ENCODE data around the gene KRTAP10-9. TPM values are rescaled to one million over a fixed set of nuclear protein-coding genes. Genes with fewer than 3 reads are reported as not detected.
"Not testable (repeated sequence)": the region's sequence is repeated elsewhere in the genome, so short reads cannot be mapped to it uniquely, and the experiment has no call there.

Gene KRTAP10-9
- total RNA-seq, 1 donor from 2014 or later: not detected

GRCh38 chr21:44625756-44626155 lies 1.1 kb upstream of the KRTAP10-9 start:
- H3K4me1 Mint-ChIP-seq (ENCODE audit: low read depth, unreplicated experiment): no peaks in the 10 kb centered on the region
- H3K9me3 Mint-ChIP-seq (ENCODE audit: unreplicated experiment): peaks cover 30% of the 10 kb centered on the region
- no peak for FAIRE-seq

DNA sequence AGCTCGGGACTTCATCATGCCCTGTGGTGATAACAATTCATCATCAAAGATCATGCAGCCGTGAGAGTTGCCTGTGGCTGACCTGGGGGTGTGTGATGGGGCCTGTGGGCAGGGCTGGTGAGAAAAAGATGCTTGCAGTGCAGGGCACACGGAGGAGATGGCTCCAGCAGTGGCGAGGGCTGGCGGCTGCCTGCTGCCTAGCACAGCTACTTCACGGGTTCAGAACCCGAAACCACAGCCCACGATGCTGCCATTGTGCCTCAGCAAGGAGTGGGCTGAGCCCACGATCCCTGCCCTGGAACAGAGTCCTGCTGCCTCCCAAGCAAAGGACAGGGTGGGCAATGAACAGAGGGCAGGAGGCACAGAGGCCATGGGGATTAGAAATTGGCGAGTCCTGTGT lies 631 bp upstream of the KRTAP10-9 start:
- Mint-ChIP-seq H3K4me1 (ENCODE audit: low read depth, unreplicated experiment) (no peaks in the 10 kb centered on the region), H3K27me3 (ENCODE audit: low read depth, unreplicated experiment) (peaks cover 4% of the 10 kb centered on the region), H3K4me3 (ENCODE audit: unreplicated experiment) (no peak overlapping the region), H3K36me3 (ENCODE audit: low read depth, unreplicated experiment) (peaks cover 2% of the 10 kb centered on the region), H3K27ac (ENCODE audit: unreplicated experiment) (no peak overlapping the region), H3K9me3 (ENCODE audit: unreplicated experiment) (peaks cover 33% of the 10 kb centered on the region)
- no peak overlapping the region for H3K27ac ChIP-seq (ENCODE audit: low read depth, low read length)
- no peak overlapping the region for H2AFZ ChIP-seq (ENCODE audit: low read depth, low read length)
- H3K36me3 ChIP-seq (ENCODE audit: insufficient read depth, low read length): no peaks in the 10 kb centered on the region
- peaks cover 8% of the 10 kb centered on the region for H3K9me3 ChIP-seq (ENCODE audit: insufficient read depth, low read depth, low read length)
- no peaks in the 10 kb centered on the region for H3K79me2 ChIP-seq (ENCODE audit: insufficient read depth, low read length)
- DNase-seq (ENCODE audit: low read depth) (no peak), FAIRE-seq (no peak)
- TF ChIP-seq EZH2 (IDR thresholded peaks at IDR 0.05; ENCODE audit: insufficient read depth, low read length) (no peak), CTCF (IDR thresholded peaks at IDR 0.05; ENCODE audit: insufficient read depth, low read depth, low read length) (no peak)
- H3K4me1 ChIP-seq (ENCODE audit: insufficient read depth, low read length): no peaks in the 10 kb centered on the region
- H3K4me2 ChIP-seq (ENCODE audit: low read length): no peak overlapping the region
- no peak overlapping the region for H3K9ac ChIP-seq (ENCODE audit: low read length)
- no peaks in the 10 kb centered on the region for H4K20me1 ChIP-seq (ENCODE audit: insufficient read depth, low read length)
- no peak overlapping the region for H3K4me3 ChIP-seq (ENCODE audit: insufficient read depth, low read depth, low read length)
- H3K27me3 ChIP-seq (ENCODE audit: insufficient read depth, low read length): no peaks in the 10 kb centered on the region

More at GRCh38 chr21:44625756-44626155, 1.1 kb upstream of the KRTAP10-9 start:
- H3K27ac ChIP-seq (ENCODE audit: low read depth, low read length): no peak overlapping the region
- H3K36me3 ChIP-seq (ENCODE audit: insufficient read depth, low read length): no peaks in the 10 kb centered on the region
- H3K27me3 Mint-ChIP-seq (ENCODE audit: low read depth, unreplicated experiment): peaks cover 4% of the 10 kb centered on the region
- H3K4me2 ChIP-seq (ENCODE audit: low read length): no peak overlapping the region
- H3K9me3 ChIP-seq (ENCODE audit: insufficient read depth, low read depth, low read length): peaks cover 8% of the 10 kb centered on the region
- no peaks in the 10 kb centered on the region for H3K36me3 Mint-ChIP-seq (ENCODE audit: low read depth, unreplicated experiment)
- H3K27ac Mint-ChIP-seq (ENCODE audit: unreplicated experiment): no peak overlapping the region
- H2AFZ ChIP-seq (ENCODE audit: low read depth, low read length): no peak overlapping the region
- no peaks in the 10 kb centered on the region for H3K27me3 ChIP-seq (ENCODE audit: insufficient read depth, low read length)
- no peak for TF ChIP-seq CTCF (IDR thresholded peaks at IDR 0.05; ENCODE audit: insufficient read depth, low read depth, low read length)
- TF ChIP-seq EZH2 (IDR thresholded peaks at IDR 0.05; ENCODE audit: insufficient read depth, low read length): no peak
- no peaks in the 10 kb centered on the region for H4K20me1 ChIP-seq (ENCODE audit: insufficient read depth, low read length)
- H3K9ac ChIP-seq (ENCODE audit: low read length): no peak overlapping the region
- H3K4me3 Mint-ChIP-seq (ENCODE audit: unreplicated experiment): no peak overlapping the region
- H3K4me1 ChIP-seq (ENCODE audit: insufficient read depth, low read length): no peaks in the 10 kb centered on the region
- DNase-seq (ENCODE audit: low read depth): no peak
- no peak overlapping the region for H3K4me3 ChIP-seq (ENCODE audit: insufficient read depth, low read depth, low read length)
- no peaks in the 10 kb centered on the region for H3K79me2 ChIP-seq (ENCODE audit: insufficient read depth, low read length)

DNA sequence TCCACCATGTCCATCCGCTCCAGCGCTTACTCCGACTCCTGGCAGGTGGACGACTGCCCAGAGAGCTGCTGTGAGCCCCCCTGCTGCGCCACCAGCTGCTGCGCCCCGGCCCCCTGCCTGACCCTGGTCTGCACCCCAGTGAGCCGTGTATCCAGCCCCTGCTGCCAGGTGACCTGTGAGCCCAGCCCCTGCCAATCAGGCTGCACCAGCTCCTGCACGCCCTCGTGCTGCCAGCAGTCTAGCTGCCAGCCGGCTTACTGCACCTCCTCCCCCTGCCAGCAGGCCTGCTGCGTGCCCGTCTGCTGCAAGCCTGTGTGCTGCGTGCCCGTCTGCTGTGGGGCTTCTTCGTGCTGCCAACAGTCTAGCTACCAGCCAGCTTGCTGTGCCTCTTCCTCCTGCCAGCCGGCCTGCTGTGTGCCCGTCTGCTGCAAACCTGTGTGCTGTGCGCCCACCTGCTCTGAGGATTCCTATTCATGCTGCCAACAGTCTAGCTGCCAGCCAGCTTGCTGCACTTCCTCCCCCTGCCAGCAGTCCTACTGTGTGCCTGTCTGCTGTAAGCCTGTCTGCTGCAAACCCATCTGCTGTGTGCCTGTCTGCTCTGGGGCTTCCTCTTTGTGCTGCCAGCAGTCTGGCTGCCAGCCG lies 409 bp downstream of the KRTAP10-9 start:
- H3K36me3 Mint-ChIP-seq (ENCODE audit: low read depth, unreplicated experiment); H3K36me3 ChIP-seq (ENCODE audit: insufficient read depth, low read length); H3K27me3 ChIP-seq (ENCODE audit: insufficient read depth, low read length); H3K79me2 ChIP-seq (ENCODE audit: insufficient read depth, low read length); H3K4me1 ChIP-seq (ENCODE audit: insufficient read depth, low read length); H4K20me1 ChIP-seq (ENCODE audit: insufficient read depth, low read length); H3K27ac Mint-ChIP-seq (ENCODE audit: unreplicated experiment); H3K9ac ChIP-seq (ENCODE audit: low read length); H3K27me3 Mint-ChIP-seq (ENCODE audit: low read depth, unreplicated experiment); H3K4me1 Mint-ChIP-seq (ENCODE audit: low read depth, unreplicated experiment); H3K4me3 ChIP-seq (ENCODE audit: insufficient read depth, low read depth, low read length); H3K4me2 ChIP-seq (ENCODE audit: low read length); H3K27ac ChIP-seq (ENCODE audit: low read depth, low read length); DNase-seq (ENCODE audit: low read depth); FAIRE-seq; H2AFZ ChIP-seq (ENCODE audit: low read depth, low read length); H3K9me3 ChIP-seq (ENCODE audit: insufficient read depth, low read depth, low read length); H3K4me3 Mint-ChIP-seq (ENCODE audit: unreplicated experiment): not testable (repeated sequence)
- H3K9me3 Mint-ChIP-seq (ENCODE audit: unreplicated experiment): peaks cover 41% of the 10 kb centered on the region

GRCh38 chr21:44627831-44628233 lies 939 bp downstream of the KRTAP10-9 start:
- not testable (repeated sequence) for H3K27ac ChIP-seq (ENCODE audit: low read depth, low read length); H3K4me1 ChIP-seq (ENCODE audit: insufficient read depth, low read length); H3K9ac ChIP-seq (ENCODE audit: low read length); H3K9me3 ChIP-seq (ENCODE audit: insufficient read depth, low read depth, low read length); FAIRE-seq; H3K4me2 ChIP-seq (ENCODE audit: low read length); H3K4me3 ChIP-seq (ENCODE audit: insufficient read depth, low read depth, low read length); H2AFZ ChIP-seq (ENCODE audit: low read depth, low read length); H3K27me3 Mint-ChIP-seq (ENCODE audit: low read depth, unreplicated experiment); DNase-seq (ENCODE audit: low read depth); H3K4me1 Mint-ChIP-seq (ENCODE audit: low read depth, unreplicated experiment); H3K27ac Mint-ChIP-seq (ENCODE audit: unreplicated experiment); H3K79me2 ChIP-seq (ENCODE audit: insufficient read depth, low read length); H3K36me3 ChIP-seq (ENCODE audit: insufficient read depth, low read length); H3K36me3 Mint-ChIP-seq (ENCODE audit: low read depth, unreplicated experiment); H3K27me3 ChIP-seq (ENCODE audit: insufficient read depth, low read length); H3K4me3 Mint-ChIP-seq (ENCODE audit: unreplicated experiment); H4K20me1 ChIP-seq (ENCODE audit: insufficient read depth, low read length)
- H3K9me3 Mint-ChIP-seq (ENCODE audit: unreplicated experiment): peaks cover 38% of the 10 kb centered on the region

Measured in astrocyte (in vitro differentiated cells and primary cell).